BLaER1 treated with 17β-estradiol and CSF1 and Interleukin-3, amounts not matched to agents 10 nM and 100 nM (cell line): Measurements from ENCODE around the gene XRCC6.
"Not testable (repeated sequence)": the region's sequence is repeated elsewhere in the genome, so short reads cannot be mapped to it uniquely, and the experiment has no call there.

Source experiments
- H3K27ac ChIP-seq, 11 experiments: shearing (Covaris generic); formaldehyde crosslinking; 2 replicates each; pipeline ENCODE4 v1.8.1; 2022
- H3K27me3 ChIP-seq, 11 experiments: shearing (Covaris generic); formaldehyde crosslinking; 2 replicates each; pipeline ENCODE4 v1.8.1; 2022
- H3K36me3 ChIP-seq, 11 experiments: shearing (Covaris generic); formaldehyde crosslinking; 2 replicates each; pipeline ENCODE4 v1.8.1; 2022
- H3K4me1 ChIP-seq, 10 experiments: shearing (Covaris generic); formaldehyde crosslinking; 2 replicates each; pipeline ENCODE4 v1.8.1; 2022
- H3K4me2 ChIP-seq, 11 experiments: shearing (Covaris generic); formaldehyde crosslinking; 2 replicates each; pipeline ENCODE4 v1.8.1; 2022
- H3K4me3 ChIP-seq, 10 experiments: shearing (Covaris generic); formaldehyde crosslinking; 2 replicates each; pipeline ENCODE4 v1.8.1; 2022
- H3K9ac ChIP-seq, 11 experiments: shearing (Covaris generic); formaldehyde crosslinking; 2 replicates each; pipeline ENCODE4 v1.8.1; 2022
- H3K9me3 ChIP-seq, 11 experiments: shearing (Covaris generic); formaldehyde crosslinking; replicated peaks in 1 of 11; 2 replicates each; pipeline ENCODE4 v1.8.1; 2022
- H4K20me1 ChIP-seq, 11 experiments: shearing (Covaris generic); formaldehyde crosslinking; 2 replicates each; pipeline ENCODE4 v1.8.1; 2022
- Cebpa-rat ChIP-seq, 11 experiments: shearing (Covaris generic); IDR thresholded peaks; 2 replicates each; pipeline ENCODE4 v1.8.1; 2022

XRCC6 gene

GRCh38 chr22:41636467-41636866, 15.4 kb downstream of the XRCC6 start:
- Histone ChIP-seq H3K27me3 (no peaks in the 10 kb centered on the region), H3K9me3 (peaks cover 0 to under 1% (median 0%) of the 10 kb centered on the region in 11 experiments; a peak in 1 of 22 replicates), H3K27ac (no peak overlapping the region), H3K4me3 (no peak overlapping the region), H4K20me1 (peaks cover 27 to 96% (median 87%) of the 10 kb centered on the region in 11 experiments; a peak in 21 of 22 replicates), H3K9ac (no peak overlapping the region), H3K4me2 (no peak overlapping the region), H3K4me1 (peaks cover 0 to 3% (median 0%) of the 10 kb centered on the region in 10 experiments; a peak in 1 of 20 replicates), H3K36me3 (peaks cover 95 to 100% (median 99%) of the 10 kb centered on the region in 11 experiments)
- TF ChIP-seq Cebpa-rat (IDR thresholded peaks at IDR 0.05) = no peak

- H3K4me1 ChIP-seq, H3K4me2 ChIP-seq, H3K9ac ChIP-seq, H3K4me3 ChIP-seq, H3K27me3 ChIP-seq, H3K27ac ChIP-seq, H3K9me3 ChIP-seq: not testable (repeated sequence)
- Histone ChIP-seq H4K20me1 (peaks cover 39 to 99% (median 93%) of the 10 kb centered on the region in 11 experiments; a peak in 21 of 22 replicates), H3K36me3 (peaks cover 99 to 100% (median 100%) of the 10 kb centered on the region in 11 experiments)
Measured at GRCh38 chr22:41637623-41638022, 16.5 kb downstream of the XRCC6 start.

- Histone ChIP-seq H4K20me1 (peaks cover 42 to 99% (median 93%) of the 10 kb centered on the region in 11 experiments; a peak in 21 of 22 replicates), H3K4me3 (no peak overlapping the region), H3K4me1 (peaks cover 0 to 3% (median 0%) of the 10 kb centered on the region in 10 experiments; a peak in 1 of 20 replicates), H3K36me3 (peaks cover 99 to 100% (median 100%) of the 10 kb centered on the region in 11 experiments), H3K4me2 (no peak overlapping the region), H3K27ac (no peak overlapping the region), H3K9ac (no peak overlapping the region), H3K27me3 (no peaks in the 10 kb centered on the region), H3K9me3 (no peaks in the 10 kb centered on the region)
- no peak for TF ChIP-seq Cebpa-rat (IDR thresholded peaks at IDR 0.05)
Measured at GRCh38 chr22:41638124-41638523, 17.0 kb downstream of the XRCC6 start.

GRCh38 chr22:41638748-41639147, 17.7 kb downstream of the XRCC6 start:
- H3K36me3 ChIP-seq = peaks cover 97 to 100% (median 98%) of the 10 kb centered on the region in 11 experiments
- H3K27ac ChIP-seq = no peak overlapping the region
- no peaks in the 10 kb centered on the region for H3K9me3 ChIP-seq
- H4K20me1 ChIP-seq = peaks cover 41 to 98% (median 93%) of the 10 kb centered on the region in 11 experiments; a peak in 21 of 22 replicates
- H3K4me3 ChIP-seq = no peak overlapping the region
- TF ChIP-seq Cebpa-rat (IDR thresholded peaks at IDR 0.05) = no peak
- no peak overlapping the region for H3K4me2 ChIP-seq
- peaks cover 0 to 3% (median 0%) of the 10 kb centered on the region in 10 experiments; a peak in 1 of 20 replicates for H3K4me1 ChIP-seq
- H3K9ac ChIP-seq = no peak overlapping the region
- H3K27me3 ChIP-seq = no peaks in the 10 kb centered on the region

- Histone ChIP-seq H3K4me3 (no peak overlapping the region), H4K20me1 (peaks cover 23 to 97% (median 93%) of the 10 kb centered on the region in 11 experiments; a peak in 21 of 22 replicates), H3K27ac (no peak overlapping the region), H3K9ac (no peak overlapping the region), H3K36me3 (peaks cover 91 to 100% (median 97%) of the 10 kb centered on the region in 11 experiments), H3K9me3 (no peaks in the 10 kb centered on the region), H3K27me3 (no peaks in the 10 kb centered on the region), H3K4me1 (no peaks in the 10 kb centered on the region), H3K4me2 (no peak overlapping the region)
- TF ChIP-seq Cebpa-rat (IDR thresholded peaks at IDR 0.05) = no peak
Measured at GRCh38 chr22:41641854-41642253, 20.8 kb downstream of the XRCC6 start.

- Histone ChIP-seq H4K20me1 (peaks cover 23 to 97% (median 92%) of the 10 kb centered on the region in 11 experiments; a peak in 21 of 22 replicates), H3K4me3 (no peak overlapping the region), H3K27me3 (no peaks in the 10 kb centered on the region), H3K4me2 (no peak overlapping the region), H3K9ac (no peak overlapping the region), H3K4me1 (no peaks in the 10 kb centered on the region), H3K27ac (no peak overlapping the region), H3K36me3 (peaks cover 91 to 100% (median 97%) of the 10 kb centered on the region in 11 experiments), H3K9me3 (no peaks in the 10 kb centered on the region)
- TF ChIP-seq Cebpa-rat (IDR thresholded peaks at IDR 0.05) = no peak
Measured at GRCh38 chr22:41642331-41643110, 21.4 kb downstream of the XRCC6 start.

GRCh38 chr22:41647771-41648170, 26.7 kb downstream of the XRCC6 start:
- TF ChIP-seq Cebpa-rat (IDR thresholded peaks at IDR 0.05) = no peak
- Histone ChIP-seq H3K27ac (no peak overlapping the region), H3K27me3 (no peaks in the 10 kb centered on the region), H3K4me2 (no peak overlapping the region), H4K20me1 (peaks cover 9 to 97% (median 87%) of the 10 kb centered on the region in 11 experiments; a peak in 21 of 22 replicates), H3K4me1 (peaks cover 0 to under 1% (median 0%) of the 10 kb centered on the region in 10 experiments; a peak in 1 of 20 replicates), H3K4me3 (no peak overlapping the region), H3K9me3 (no peaks in the 10 kb centered on the region), H3K36me3 (peaks cover 89 to 99% (median 96%) of the 10 kb centered on the region in 11 experiments), H3K9ac (no peak overlapping the region)

GRCh38 chr22:41648432-41648831, 27.3 kb downstream of the XRCC6 start:
- Histone ChIP-seq H3K4me1 (peaks cover 0 to 5% (median 0%) of the 10 kb centered on the region in 10 experiments; a peak in 2 of 20 replicates), H3K4me3 (no peak overlapping the region), H3K4me2 (no peak overlapping the region), H4K20me1 (peaks cover 8 to 97% (median 87%) of the 10 kb centered on the region in 11 experiments; a peak in 21 of 22 replicates), H3K27me3 (no peaks in the 10 kb centered on the region), H3K27ac (no peak overlapping the region), H3K9ac (no peak overlapping the region), H3K9me3 (no peaks in the 10 kb centered on the region), H3K36me3 (peaks cover 89 to 99% (median 96%) of the 10 kb centered on the region in 11 experiments)
- no peak for TF ChIP-seq Cebpa-rat (IDR thresholded peaks at IDR 0.05)

GRCh38 chr22:41650229-41650628, 29.1 kb downstream of the XRCC6 start:
- H3K36me3 ChIP-seq = peaks cover 98 to 99% (median 98%) of the 10 kb centered on the region in 11 experiments
- H4K20me1 ChIP-seq = peaks cover 13 to 98% (median 85%) of the 10 kb centered on the region in 11 experiments; a peak in 20 of 22 replicates
- TF ChIP-seq Cebpa-rat (IDR thresholded peaks at IDR 0.05) = no peak
- no peak overlapping the region for H3K27ac ChIP-seq
- no peak overlapping the region for H3K4me3 ChIP-seq
- peaks cover 0 to 5% (median 0%) of the 10 kb centered on the region in 10 experiments; a peak in 2 of 20 replicates for H3K4me1 ChIP-seq
- no peak overlapping the region for H3K9ac ChIP-seq
- H3K9me3 ChIP-seq = no peaks in the 10 kb centered on the region
- H3K4me2 ChIP-seq = no peak overlapping the region
- no peaks in the 10 kb centered on the region for H3K27me3 ChIP-seq
